ENCODE results near the gene AHSA1.

The AHSA1 gene

GRCh38 chr14:77458249-77458950 is 507 bp downstream of the AHSA1 start:
- DNase-seq (ENCODE audit: low spot score in 2 of 2): peak in 1 of 2 donors; percentile 69
- Mint-ChIP-seq H3K36me3 (peaks cover 74% of the 10 kb centered on the region), H3K4me1 (peaks cover 32% of the 10 kb centered on the region), H3K27ac (peak overlapping the region; percentile 100), H3K9me3 (no peaks in the 10 kb centered on the region), H3K4me3 (peak overlapping the region; percentile 100)
- peak; percentile 23 for ATAC-seq

- H3K36me3 Mint-ChIP-seq: peaks cover 74% of the 10 kb centered on the region
- H3K9me3 Mint-ChIP-seq: no peaks in the 10 kb centered on the region
- ATAC-seq: no peak
Measured at GRCh38 chr14:77459072-77459723, 1.3 kb downstream of the AHSA1 start.

GRCh38 chr14:77467801-77468200 is 9.9 kb downstream of the AHSA1 start:
- peaks cover 71% of the 10 kb centered on the region for H3K36me3 Mint-ChIP-seq
- no peak for ATAC-seq
- H3K27ac Mint-ChIP-seq: no peak overlapping the region
- no peaks in the 10 kb centered on the region for H3K4me1 Mint-ChIP-seq
- H3K9me3 Mint-ChIP-seq: no peaks in the 10 kb centered on the region
- no peak overlapping the region for H3K4me3 Mint-ChIP-seq
- DNase-seq (ENCODE audit: low spot score in 2 of 2): no peak

More at GRCh38 chr14:77459072-77459723, 1.3 kb downstream of the AHSA1 start:
- DNase-seq (ENCODE audit: low spot score in 2 of 2): peak; percentile 50 to 79
- Mint-ChIP-seq H3K4me3 (peak overlapping the region; percentile 100), H3K27ac (peak overlapping the region; percentile 100), H3K4me1 (peaks cover 32% of the 10 kb centered on the region)

GRCh38 chr14:77469067-77469505 is 11.2 kb downstream of the AHSA1 start:
- H3K36me3 Mint-ChIP-seq: peaks cover 58% of the 10 kb centered on the region
- H3K4me1 Mint-ChIP-seq: no peaks in the 10 kb centered on the region
- H3K27ac Mint-ChIP-seq: no peak overlapping the region
- no peak overlapping the region for H3K4me3 Mint-ChIP-seq
- DNase-seq (ENCODE audit: low spot score in 2 of 2) (no peak), ATAC-seq (no peak)
- no peaks in the 10 kb centered on the region for H3K9me3 Mint-ChIP-seq

- Mint-ChIP-seq H3K9me3 (no peaks in the 10 kb centered on the region), H3K4me3 (no peak overlapping the region), H3K36me3 (peaks cover 54% of the 10 kb centered on the region), H3K4me1 (no peaks in the 10 kb centered on the region), H3K27ac (no peak overlapping the region)
- no peak for DNase-seq (ENCODE audit: low spot score in 2 of 2)
- no peak for ATAC-seq
Measured at GRCh38 chr14:77469539-77469938, 11.6 kb downstream of the AHSA1 start.

GRCh38 chr14:77470224-77470870 is 12.5 kb downstream of the AHSA1 start:
- H3K4me1 Mint-ChIP-seq: no peaks in the 10 kb centered on the region
- H3K4me3 Mint-ChIP-seq: no peak overlapping the region
- H3K9me3 Mint-ChIP-seq: no peaks in the 10 kb centered on the region
- DNase-seq (ENCODE audit: low spot score in 2 of 2) (no peak), ATAC-seq (no peak)
- peaks cover 46% of the 10 kb centered on the region for H3K36me3 Mint-ChIP-seq
- H3K27ac Mint-ChIP-seq: no peak overlapping the region

- Mint-ChIP-seq H3K4me3 (no peak overlapping the region), H3K9me3 (no peaks in the 10 kb centered on the region), H3K4me1 (no peaks in the 10 kb centered on the region), H3K36me3 (peaks cover 10% of the 10 kb centered on the region), H3K27ac (no peak overlapping the region)
- DNase-seq (ENCODE audit: low spot score in 2 of 2): no peak
- ATAC-seq: no peak
Measured at GRCh38 chr14:77473921-77474320, 16.0 kb downstream of the AHSA1 start.

GRCh38 chr14:77474479-77475177 is 16.7 kb downstream of the AHSA1 start:
- H3K36me3 Mint-ChIP-seq: peaks cover 3% of the 10 kb centered on the region
- no peaks in the 10 kb centered on the region for H3K4me1 Mint-ChIP-seq
- H3K9me3 Mint-ChIP-seq: no peaks in the 10 kb centered on the region
- ATAC-seq: no peak
- H3K27ac Mint-ChIP-seq: no peak overlapping the region
- H3K4me3 Mint-ChIP-seq: no peak overlapping the region
- DNase-seq (ENCODE audit: low spot score in 2 of 2): no peak

GRCh38 chr14:77475432-77476115 is 17.7 kb downstream of the AHSA1 start:
- Mint-ChIP-seq H3K9me3 (no peaks in the 10 kb centered on the region), H3K4me1 (no peaks in the 10 kb centered on the region), H3K27ac (no peak overlapping the region), H3K36me3 (no peaks in the 10 kb centered on the region), H3K4me3 (no peak overlapping the region)
- ATAC-seq: no peak
- DNase-seq (ENCODE audit: low spot score in 2 of 2): no peak

GRCh38 chr14:77478029-77478428 is 20.1 kb downstream of the AHSA1 start:
- H3K4me1 Mint-ChIP-seq: no peaks in the 10 kb centered on the region
- DNase-seq (ENCODE audit: low spot score in 2 of 2) (no peak), ATAC-seq (no peak)
- H3K36me3 Mint-ChIP-seq: no peaks in the 10 kb centered on the region
- H3K4me3 Mint-ChIP-seq: no peak overlapping the region
- H3K27ac Mint-ChIP-seq: no peak overlapping the region
- no peaks in the 10 kb centered on the region for H3K9me3 Mint-ChIP-seq

- Mint-ChIP-seq H3K9me3 (no peaks in the 10 kb centered on the region), H3K27ac (no peak overlapping the region), H3K36me3 (no peaks in the 10 kb centered on the region), H3K4me1 (no peaks in the 10 kb centered on the region), H3K4me3 (no peak overlapping the region)
- ATAC-seq (no peak), DNase-seq (ENCODE audit: low spot score in 2 of 2) (no peak)
Measured at GRCh38 chr14:77478796-77479195, 20.9 kb downstream of the AHSA1 start.

GRCh38 chr14:77482422-77482821 is 24.5 kb downstream of the AHSA1 start:
- H3K36me3 Mint-ChIP-seq: no peaks in the 10 kb centered on the region
- no peak for ATAC-seq
- no peaks in the 10 kb centered on the region for H3K4me1 Mint-ChIP-seq
- H3K27ac Mint-ChIP-seq: no peak overlapping the region
- no peak overlapping the region for H3K4me3 Mint-ChIP-seq
- H3K9me3 Mint-ChIP-seq: no peaks in the 10 kb centered on the region
- no peak for DNase-seq (ENCODE audit: low spot score in 2 of 2)

GRCh38 chr14:77485256-77485655 is 27.4 kb downstream of the AHSA1 start:
- DNase-seq (ENCODE audit: low spot score in 2 of 2): no peak
- Mint-ChIP-seq H3K4me3 (no peak overlapping the region), H3K9me3 (no peaks in the 10 kb centered on the region), H3K27ac (no peak overlapping the region), H3K36me3 (no peaks in the 10 kb centered on the region), H3K4me1 (no peaks in the 10 kb centered on the region)
- ATAC-seq: no peak

- no peak overlapping the region for H3K4me3 Mint-ChIP-seq
- no peak for DNase-seq (ENCODE audit: low spot score in 2 of 2)
- no peaks in the 10 kb centered on the region for H3K36me3 Mint-ChIP-seq
- H3K9me3 Mint-ChIP-seq: no peaks in the 10 kb centered on the region
- ATAC-seq: no peak
- H3K27ac Mint-ChIP-seq: no peak overlapping the region
- no peaks in the 10 kb centered on the region for H3K4me1 Mint-ChIP-seq
Measured at GRCh38 chr14:77485901-77486678, 28.2 kb downstream of the AHSA1 start.

Measured in stimulated activated effector memory CD8-positive, alpha-beta T cell treated with anti-CD3 and anti-CD28 coated beads, Interleukin-12 subunit alpha, Interleukin-12 subunit beta, amount 100 ng/mL, for 72 hours (primary cell).